Cortex of kidney (tissue), 1 donor: Measurements from ENCODE around the gene EBP.
A peak's percentile ranks its signal among the peaks of the same experiment; 100 is the strongest.
"Not testable (repeated sequence)": the region's sequence is repeated elsewhere in the genome, so short reads cannot be mapped to it uniquely, and the experiment has no call there.

ENCODE experiments used
- DNase-seq: peaks from one replicate; lab custom pipeline; 2025; lab: John Stamatoyannopoulos, UW

The EBP gene

GRCh38 chrX:48525853-48526252 is 4.2 kb downstream of the EBP start:
- DNase-seq: not testable (repeated sequence)

- no peak for DNase-seq
Observed at GRCh38 chrX:48530736-48531135, 9.1 kb downstream of the EBP start.

GRCh38 chrX:48531358-48531959 is 9.9 kb downstream of the EBP start:
- DNase-seq: no peak

- no peak for DNase-seq
Observed at GRCh38 chrX:48532161-48532560, 10.6 kb downstream of the EBP start.

DNA sequence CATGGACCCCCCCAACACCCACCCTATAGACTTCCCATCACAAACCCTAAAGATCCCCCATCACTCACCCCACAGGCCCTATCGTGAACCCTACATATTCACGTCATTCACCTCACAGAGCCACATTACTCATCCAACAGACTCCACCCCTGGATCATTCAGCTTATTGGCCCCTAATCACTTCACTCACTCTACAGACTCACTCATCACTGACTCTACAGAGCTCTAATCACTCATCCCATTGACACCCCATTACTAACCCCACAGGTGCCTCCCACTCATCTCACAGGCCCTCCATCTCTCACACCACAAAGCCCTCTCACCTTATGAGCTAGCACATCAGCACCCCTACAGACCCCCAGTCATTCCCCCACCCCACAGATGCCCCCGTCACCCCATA is 11.6 kb downstream of the EBP start:
- no peak for DNase-seq

GRCh38 chrX:48538641-48539344 is 17.2 kb downstream of the EBP start:
- DNase-seq: no peak

GRCh38 chrX:48539345-48540027 is 17.9 kb downstream of the EBP start, which contains the start of gene TBC1D25:
Gene TBC1D25, plus strand, starts transcription at chrX:48539714. Its CDS starts 84 bp downstream, at chrX:48539798.
- DNase-seq: peak; percentile 6

- DNase-seq: no peak
Observed at GRCh38 chrX:48540028-48540375, 18.4 kb downstream of the EBP start.

DNA sequence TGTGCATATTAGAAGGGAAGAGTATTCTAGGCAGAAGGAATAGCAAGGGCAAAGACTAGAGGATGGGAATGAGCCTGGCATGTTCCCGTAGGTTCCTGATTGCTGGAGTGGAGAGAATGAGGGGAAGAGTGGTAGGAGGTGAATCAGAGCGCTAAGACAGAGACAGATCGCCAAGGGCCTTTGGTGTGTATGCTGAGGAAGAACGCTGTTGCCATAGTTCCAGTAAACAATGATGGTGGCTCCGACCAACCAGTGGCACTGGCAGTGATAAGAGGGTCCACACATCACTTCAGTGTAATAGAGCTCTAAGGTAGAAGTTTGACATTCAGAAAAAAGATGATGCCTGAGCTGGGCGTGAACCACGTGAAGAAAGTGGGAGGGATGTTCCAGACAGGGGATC is 18.9 kb downstream of the EBP start:
- no peak for DNase-seq

- DNase-seq: no peak
Observed at GRCh38 chrX:48541140-48541814, 19.7 kb downstream of the EBP start.

DNA sequence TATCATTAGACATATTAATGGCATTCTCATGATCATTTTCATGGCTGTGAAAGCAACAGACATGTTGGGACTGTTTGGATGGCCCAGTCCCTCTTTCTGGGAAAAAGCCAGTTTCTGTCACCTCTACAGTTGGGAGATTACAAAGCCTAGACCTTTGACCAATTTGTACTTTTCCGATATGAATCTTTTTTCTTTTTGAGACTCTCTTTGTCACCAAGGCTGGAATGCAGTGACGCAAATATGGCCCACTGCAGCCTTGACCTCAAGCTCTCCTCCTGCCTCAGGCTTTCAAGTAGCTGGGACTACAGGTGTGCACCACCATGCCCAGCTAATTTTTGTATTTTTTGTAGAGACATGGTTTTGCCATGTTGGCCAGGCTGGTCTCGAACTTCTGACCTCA is 27.3 kb downstream of the EBP start:
- no peak for DNase-seq

- DNase-seq: not testable (repeated sequence)
Observed at GRCh38 chrX:48555731-48556325, 34.2 kb downstream of the EBP start.

DNA sequence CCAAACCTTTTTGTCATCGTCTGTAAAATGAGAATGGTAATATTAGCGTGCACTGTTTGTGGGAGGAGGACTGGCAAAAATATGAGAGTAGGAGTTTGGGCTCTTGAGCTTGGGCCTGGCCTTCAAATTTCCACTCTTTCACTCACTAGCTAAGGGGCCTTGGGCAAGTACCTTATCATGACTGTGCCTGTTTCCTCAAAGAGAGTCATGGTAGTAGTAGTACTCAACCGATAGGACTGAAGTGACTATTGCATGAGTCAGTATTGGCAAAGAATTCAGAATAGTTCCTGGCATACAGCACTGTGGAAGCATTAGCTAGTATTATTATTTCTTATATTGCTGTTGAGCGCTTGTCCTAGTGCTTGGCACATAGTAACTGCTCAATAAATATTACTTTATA is 36.7 kb downstream of the EBP start:
- DNase-seq: no peak

DNA sequence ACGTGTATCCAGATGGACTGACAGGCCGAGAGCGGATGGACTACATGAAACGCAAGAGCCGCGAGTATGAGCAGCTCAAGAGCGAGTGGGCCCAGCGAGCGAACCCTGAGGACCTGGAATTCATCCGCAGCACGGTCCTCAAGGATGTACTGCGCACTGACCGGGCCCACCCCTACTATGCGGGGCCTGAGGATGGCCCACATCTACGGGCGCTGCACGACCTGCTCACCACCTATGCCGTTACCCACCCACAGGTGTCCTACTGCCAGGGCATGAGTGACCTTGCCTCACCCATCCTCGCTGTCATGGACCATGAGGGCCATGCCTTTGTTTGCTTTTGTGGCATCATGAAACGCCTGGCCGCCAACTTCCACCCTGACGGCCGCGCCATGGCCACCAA is 38.0 kb downstream of the EBP start:
- DNase-seq: no peak

- DNase-seq: no peak
Observed at GRCh38 chrX:48560056-48560455, 38.4 kb downstream of the EBP start.

- DNase-seq: no peak
Observed at GRCh38 chrX:48560681-48561080, 39.1 kb downstream of the EBP start.

GRCh38 chrX:48569958-48570357 is 48.4 kb downstream of the EBP start:
- DNase-seq: no peak

DNA sequence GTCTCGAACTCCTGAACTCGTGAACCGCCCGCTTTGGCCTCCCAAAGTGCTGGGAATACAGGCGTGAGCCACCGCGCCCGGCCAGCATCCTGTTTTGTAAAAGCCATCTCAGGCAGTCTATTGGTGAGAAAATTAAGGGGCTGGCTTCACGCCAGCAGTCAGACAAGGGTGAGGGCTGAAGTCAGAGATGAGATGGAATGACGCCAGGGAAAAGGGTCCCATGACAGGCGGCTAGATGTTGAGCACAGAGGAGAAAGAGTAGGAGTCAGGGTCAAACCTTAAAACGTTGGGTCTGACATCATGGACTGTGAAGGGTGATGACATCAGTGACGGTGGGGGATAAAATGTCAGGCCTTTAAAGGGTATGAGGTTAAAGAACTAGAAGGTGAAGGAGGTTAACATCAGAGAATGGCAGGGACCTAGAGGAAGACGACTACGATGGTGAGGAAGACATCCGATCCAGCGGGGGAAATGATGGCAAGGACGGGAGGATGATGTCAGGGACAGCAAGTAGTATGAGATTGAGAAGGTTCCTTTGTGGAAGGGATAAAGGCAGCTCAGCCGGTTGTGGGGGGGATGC is 52.2 kb downstream of the EBP start:
- no peak for DNase-seq

DNA sequence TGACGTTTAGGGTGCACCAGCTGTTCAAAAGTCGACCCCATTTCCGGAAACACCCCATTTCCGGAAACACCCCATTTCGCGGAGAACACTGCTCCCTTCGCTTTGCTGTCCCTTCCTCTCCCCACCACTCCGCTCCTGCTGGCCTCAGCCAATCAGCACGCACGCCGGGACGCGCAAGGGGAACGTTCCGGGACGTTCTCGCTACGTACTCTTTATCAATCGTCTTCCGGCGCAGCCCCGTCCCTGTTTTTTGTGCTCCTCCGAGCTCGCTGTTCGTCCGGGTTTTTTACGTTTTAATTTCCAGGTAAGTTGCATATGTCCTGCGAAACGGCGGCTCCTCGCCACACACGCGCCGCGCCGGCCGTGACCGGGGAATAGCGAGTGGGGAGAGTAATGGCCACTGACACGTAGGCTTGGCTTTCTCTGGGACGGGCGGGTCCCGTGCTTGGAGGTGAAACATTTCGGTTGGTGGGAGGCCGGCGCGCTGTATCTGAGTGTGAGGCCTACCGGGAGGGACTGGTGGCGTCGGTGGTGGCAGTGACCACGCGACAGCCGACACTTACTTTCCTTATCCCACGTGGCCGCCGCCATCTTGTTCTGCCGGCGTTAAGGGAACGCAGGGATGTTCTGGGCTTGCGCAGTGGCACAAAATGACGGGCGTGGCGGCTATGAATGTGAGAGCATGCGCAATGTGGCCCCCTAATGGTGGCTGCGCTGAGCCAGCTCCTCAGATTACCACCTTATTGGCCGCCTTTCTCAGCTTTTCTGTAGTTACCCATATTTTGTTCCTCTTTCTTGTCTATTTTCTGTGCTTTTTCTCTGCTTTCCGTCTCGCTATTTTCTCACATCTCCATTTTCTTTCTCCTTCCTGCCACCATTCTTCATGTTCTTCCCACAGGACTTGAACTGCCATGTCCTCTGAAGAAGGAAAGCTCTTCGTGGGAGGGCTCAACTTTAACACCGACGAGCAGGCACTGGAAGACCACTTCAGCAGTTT is 53.0 kb downstream of the EBP start, which contains the start of gene RBM3:
Gene RBM3, plus strand, starts transcription at position 215 of the 997 bp plus-strand sequence. Its CDS starts 697 bp downstream, at position 912.
- peak; percentile 9 for DNase-seq

DNA sequence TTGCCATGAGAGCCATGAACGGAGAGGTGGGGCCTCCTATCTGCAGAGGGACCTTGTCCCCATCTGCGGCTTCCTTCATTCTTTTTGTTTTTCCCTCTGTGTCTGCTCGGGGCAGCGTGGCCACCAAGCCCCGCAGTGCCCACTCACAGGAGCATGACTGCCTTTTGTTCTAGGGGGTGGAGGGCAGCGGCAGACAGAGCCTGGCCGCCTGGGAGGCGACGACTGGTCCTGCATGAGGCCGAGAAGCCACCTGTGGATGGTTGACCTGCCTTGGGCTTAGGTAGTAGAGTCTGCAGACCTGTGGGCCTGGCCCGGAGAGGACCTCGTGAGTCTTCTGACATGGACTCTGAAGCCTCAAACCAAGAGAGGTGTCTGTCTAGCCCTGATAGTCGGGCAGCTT is 54.0 kb downstream of the EBP start:
- DNase-seq: no peak

GRCh38 chrX:48576108-48576507 is 54.5 kb downstream of the EBP start:
- DNase-seq: no peak
